HG02938 (cell line): ENCODE data around the gene LUZP2.

Source experiments
- ATAC-seq: cut with Tn5 transposase; IDR thresholded peaks from one replicate; pipeline ENCODE4 v1.9.1; 2021; ENCODE audit warnings: mild to moderate bottlenecking, moderate library complexity; ENCODE audit not compliant: unreplicated experiment

The LUZP2 gene

DNA sequence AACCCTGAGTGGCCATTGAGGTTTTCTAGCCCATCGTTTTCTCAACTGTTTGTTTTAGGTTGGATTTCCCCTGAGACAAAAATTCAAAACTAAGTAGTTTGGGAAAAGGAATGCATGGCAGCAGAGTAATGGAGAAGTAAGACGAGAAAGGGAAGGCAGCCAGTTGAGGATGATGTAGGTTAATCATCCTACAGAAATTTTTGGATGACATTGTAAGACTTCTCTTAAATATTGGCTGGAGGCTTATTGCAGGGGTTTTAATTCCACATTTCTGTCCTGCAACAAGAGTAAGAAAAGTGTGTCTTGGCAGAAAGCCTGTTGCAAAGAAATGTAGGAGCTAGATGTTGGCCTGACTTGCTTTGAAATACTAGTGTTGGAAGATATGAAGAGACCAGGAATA is 308.8 kb downstream of the LUZP2 start:
- ATAC-seq: no peak

GRCh38 chr11:24808173-24808572 is 311.3 kb downstream of the LUZP2 start:
- no peak for ATAC-seq

DNA sequence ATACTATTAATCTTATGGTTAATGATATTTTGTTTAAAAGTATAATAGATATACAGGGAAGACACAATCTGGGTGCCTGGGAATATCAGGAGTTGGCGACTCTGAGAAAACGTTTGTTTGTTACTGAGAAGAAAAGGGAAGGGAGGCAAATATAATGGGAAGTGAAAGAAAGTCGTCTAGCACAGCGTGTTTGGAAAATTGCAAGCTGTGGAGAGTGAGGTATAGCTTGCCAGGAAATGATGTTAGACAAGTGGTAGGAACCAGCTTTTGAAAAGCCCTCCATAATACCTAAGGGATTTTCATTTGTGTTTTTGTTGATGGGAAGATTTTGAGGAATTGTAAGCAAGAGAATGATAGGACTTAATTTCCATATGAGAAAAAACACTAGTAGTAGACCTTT is 322.2 kb downstream of the LUZP2 start:
- ATAC-seq: no peak

DNA sequence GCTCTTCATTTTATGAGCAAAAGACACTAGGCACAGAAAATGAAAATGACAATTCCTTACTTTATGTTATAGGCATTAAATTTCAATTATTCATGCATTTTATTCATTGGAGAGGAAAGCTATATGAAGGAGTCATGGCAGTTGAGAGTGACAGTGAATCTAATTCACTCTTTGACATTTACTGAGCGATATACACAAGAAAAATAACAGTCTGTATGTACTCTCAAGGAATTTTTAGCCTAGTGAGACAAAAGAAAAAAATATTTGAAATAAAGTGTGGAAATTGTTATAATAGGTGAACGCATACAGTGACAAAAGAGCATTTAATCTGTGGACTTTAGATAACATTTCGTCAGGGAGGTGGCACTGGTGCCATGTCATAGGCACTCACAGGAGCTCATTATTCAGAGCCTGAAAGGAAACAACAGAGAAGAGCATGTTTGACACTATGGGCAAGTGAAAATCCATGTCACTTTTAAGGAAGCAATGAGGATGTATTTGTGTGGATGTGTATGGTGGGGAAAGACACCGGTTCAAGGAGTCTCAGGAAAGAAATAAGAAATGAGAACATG is 323.1 kb downstream of the LUZP2 start:
- no peak for ATAC-seq

- no peak for ATAC-seq
Observed at GRCh38 chr11:24820541-24820940, 323.7 kb downstream of the LUZP2 start.

DNA sequence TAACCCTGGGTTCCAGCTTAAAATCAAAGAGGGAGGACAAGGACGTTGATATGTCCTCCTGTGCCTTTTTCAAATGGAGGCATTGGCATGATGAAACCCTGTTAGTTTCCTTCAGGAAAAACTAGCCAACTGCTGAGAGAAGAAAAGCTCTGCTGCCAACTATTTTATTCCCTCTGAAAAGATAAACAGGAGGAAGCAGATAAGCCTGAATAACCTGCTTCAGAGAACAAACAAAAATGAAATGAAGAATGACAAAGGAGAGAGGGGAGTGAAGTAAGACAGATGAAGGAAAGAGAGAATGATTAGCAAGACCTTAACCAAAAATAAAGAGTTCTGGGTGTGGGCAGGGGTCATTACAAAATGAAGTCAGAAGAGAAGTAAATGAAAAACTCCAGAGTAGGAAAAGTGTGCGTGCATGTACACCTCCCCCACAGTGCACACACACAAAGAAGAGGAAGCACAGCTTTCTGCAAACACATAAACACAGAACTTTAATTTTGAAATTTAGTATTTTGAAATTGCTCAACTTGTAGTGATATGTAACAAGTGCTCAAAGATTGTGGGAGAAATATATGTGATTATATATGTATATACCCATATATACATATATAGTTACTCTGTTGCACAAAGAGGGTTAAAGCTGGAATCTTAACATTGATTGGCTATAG is 332.2 kb downstream of the LUZP2 start:
- ATAC-seq: no peak

DNA sequence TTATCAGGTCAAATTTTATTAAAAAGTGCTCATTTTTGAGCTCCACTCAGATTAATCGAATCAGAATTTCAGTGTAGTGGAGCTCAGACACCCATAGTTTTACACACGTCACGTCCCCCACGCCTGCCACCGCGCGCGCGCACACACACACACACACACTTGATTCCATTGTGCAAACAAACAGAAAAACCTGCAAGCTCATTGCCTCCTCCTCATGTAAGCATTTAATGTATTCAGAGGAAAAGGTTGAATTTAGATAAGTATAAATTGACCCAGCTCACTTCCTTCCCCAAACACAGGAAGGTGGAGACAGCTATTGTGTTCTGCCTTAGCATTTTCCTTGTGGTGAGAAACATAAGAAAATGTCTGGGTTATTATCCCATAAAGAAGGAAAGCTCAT is 336.7 kb downstream of the LUZP2 start:
- ATAC-seq: no peak

- ATAC-seq: no peak
Observed at GRCh38 chr11:24837112-24837511, 340.3 kb downstream of the LUZP2 start.

DNA sequence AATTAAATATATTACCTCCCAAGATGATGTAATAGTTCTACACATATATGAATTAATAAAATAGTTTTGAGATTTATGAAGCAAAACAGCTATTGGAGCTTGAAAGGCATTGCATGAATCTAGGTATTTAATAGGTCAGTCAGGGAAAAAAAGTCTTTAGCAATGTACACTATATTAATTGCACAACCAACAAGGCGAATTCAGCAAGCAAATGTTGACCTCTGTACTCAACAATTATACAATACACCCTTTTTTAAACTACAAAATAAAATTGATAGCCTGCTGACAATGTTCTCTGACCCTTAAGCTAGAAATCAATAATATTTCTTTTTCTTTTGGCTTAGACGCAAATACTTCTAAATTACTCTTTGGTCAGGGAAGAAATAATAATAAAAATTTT is 345.5 kb downstream of the LUZP2 start:
- no peak for ATAC-seq

GRCh38 chr11:24844406-24844805 is 347.6 kb downstream of the LUZP2 start:
- no peak for ATAC-seq

DNA sequence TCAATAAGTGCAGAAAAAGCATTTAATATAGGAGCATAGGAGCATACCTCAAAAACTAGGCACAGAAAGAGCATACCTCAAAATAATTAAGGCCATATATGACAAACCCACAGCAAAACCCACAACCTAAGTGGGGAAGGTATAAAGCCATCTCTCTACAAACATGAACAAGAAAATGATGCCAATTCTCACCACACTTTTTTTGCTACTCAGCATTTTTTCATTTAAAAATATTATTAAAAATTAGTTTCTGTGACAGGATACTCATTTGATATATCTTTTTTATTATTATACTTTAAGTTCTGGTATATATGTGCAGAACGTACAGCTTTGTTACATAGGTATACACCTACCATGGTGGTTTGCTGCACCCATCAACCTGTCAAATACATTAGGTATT is 352.0 kb downstream of the LUZP2 start:
- ATAC-seq: no peak

- no peak for ATAC-seq
Observed at GRCh38 chr11:24855951-24856350, 359.1 kb downstream of the LUZP2 start.

- ATAC-seq: no peak
Observed at GRCh38 chr11:24859801-24860300, 363.0 kb downstream of the LUZP2 start.

GRCh38 chr11:24861440-24861839 is 364.6 kb downstream of the LUZP2 start:
- no peak for ATAC-seq

GRCh38 chr11:24866743-24867142 is 369.9 kb downstream of the LUZP2 start:
- no peak for ATAC-seq

DNA sequence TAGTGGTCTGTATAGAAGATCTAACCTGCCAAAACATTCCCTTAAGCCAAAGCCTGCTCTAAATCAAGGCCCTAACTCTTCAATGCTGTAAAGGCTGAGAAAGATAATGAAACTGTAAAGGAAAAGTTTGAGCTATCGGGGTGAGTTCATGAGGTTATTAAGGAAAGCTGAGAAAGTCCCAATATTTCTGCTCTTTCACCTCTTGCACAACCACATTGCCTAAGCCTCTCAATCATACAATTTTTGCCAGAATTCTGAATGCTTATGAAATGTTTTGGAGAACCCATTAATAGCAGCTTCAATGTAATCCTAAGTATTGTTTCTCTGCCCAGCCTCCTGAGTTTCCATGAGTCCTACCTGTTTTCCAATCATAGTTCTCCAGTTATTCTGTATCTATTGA is 373.2 kb downstream of the LUZP2 start:
- ATAC-seq: no peak

DNA sequence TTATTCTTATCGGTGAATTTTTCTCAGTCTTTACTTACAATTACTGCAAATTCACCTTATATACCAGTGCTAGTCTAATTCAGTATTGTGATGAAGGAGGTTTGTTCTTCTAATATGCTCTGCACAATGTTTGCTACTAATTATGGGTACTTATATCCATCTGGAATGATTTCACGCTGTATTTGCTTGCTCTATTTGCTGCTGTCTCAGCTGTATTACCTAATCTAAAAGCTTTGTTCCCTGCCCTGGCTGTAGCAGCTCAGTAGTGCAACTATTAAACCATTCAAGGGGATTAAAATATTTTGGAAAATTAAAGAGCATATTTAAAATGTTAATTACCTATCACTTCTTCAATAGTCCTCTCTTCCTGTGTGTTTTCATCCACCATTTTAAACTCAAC is 375.3 kb downstream of the LUZP2 start:
- ATAC-seq: no peak

DNA sequence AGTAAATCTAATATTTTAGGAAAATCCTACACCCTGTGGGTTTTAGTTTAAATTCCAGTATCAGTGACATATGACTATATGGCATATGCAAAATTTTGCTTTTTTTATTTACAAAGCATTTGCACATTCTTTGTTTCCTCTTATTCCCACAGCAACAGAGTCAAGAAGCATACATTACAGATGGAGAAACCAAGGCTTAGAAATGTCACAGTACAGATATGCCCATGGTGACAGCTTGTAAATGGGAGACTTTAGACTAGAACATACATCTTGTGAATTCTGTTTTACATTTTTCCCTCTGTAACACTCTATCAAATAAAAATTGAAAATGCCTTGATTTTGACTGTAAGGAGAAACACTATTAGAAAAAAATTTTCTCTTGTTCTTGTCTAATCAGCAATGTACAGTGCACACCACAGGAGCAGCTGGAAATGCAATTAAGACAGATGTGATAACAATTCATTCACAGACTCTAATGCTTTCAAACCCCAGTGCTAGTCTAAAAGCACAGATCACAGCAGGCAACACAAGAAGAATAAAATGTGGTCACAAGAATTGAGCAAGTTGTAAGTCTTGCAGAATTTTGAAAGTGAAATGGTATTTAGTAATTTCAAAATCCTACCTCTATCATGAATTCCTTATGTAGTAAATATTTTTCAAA is 375.9 kb downstream of the LUZP2 start:
- no peak for ATAC-seq

DNA sequence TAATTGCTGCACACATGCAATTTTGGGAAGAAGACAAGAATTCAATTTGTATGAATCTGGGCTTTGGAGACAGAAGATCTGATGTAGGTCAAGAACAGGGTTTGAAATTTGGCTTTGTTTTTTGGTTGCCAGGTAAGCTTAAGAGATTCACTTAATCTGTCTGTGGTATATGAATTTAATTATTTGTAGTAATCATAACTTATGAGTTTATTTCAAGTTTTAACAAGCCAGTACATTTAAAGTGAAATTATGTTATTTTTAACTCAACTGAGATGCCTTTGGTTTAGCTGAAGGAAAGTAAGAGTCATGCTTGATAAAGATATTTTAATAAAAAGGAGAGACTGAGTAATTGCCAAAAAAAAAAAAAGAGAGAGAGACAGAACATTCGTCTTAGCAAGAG is 384.1 kb downstream of the LUZP2 start:
- no peak for ATAC-seq

- no peak for ATAC-seq
Observed at GRCh38 chr11:24885580-24886173, 388.8 kb downstream of the LUZP2 start.

GRCh38 chr11:24886880-24887619 is 390.2 kb downstream of the LUZP2 start:
- no peak for ATAC-seq
